ENCODE measurements around the gene IFT52.

DNA sequence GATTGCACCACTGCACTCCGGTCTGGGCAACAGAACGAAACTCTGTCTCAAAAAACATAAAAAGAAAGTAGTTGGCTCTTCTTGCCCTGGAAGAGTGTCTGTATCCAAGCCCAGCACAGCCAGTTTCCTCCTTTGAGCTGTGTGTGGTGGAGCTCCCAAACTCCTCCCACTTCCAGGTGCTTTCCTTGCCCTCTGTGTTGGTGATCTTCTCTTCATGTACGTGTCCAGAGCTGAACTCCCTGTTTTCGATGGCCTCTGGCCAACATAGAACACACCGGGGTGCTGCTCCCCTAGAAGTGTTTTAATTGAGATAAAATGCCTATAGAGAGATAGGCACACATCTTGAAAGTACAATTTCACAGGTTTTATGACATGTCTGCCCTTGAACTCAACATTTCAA lies 48.6 kb upstream of the IFT52 start:
- no peak for TF ChIP-seq POLR2A (IDR thresholded peaks at IDR 0.05; ENCODE audit: low read length)
- no peak for TF ChIP-seq RCOR1 (IDR thresholded peaks at IDR 0.05; ENCODE audit: low read depth, low read length)
- TF ChIP-seq, protein P1, sequence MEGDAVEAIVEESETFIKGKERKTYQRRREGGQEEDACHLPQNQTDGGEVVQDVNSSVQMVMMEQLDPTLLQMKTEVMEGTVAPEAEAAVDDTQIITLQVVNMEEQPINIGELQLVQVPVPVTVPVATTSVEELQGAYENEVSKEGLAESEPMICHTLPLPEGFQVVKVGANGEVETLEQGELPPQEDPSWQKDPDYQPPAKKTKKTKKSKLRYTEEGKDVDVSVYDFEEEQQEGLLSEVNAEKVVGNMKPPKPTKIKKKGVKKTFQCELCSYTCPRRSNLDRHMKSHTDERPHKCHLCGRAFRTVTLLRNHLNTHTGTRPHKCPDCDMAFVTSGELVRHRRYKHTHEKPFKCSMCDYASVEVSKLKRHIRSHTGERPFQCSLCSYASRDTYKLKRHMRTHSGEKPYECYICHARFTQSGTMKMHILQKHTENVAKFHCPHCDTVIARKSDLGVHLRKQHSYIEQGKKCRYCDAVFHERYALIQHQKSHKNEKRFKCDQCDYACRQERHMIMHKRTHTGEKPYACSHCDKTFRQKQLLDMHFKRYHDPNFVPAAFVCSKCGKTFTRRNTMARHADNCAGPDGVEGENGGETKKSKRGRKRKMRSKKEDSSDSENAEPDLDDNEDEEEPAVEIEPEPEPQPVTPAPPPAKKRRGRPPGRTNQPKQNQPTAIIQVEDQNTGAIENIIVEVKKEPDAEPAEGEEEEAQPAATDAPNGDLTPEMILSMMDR (IDR thresholded peaks at IDR 0.05): no peak
- no peak for TF ChIP-seq ZC3H11A (IDR thresholded peaks at IDR 0.05)
- TF ChIP-seq CEBPB (IDR thresholded peaks at IDR 0.05): no peak
- TF ChIP-seq, protein P2, sequence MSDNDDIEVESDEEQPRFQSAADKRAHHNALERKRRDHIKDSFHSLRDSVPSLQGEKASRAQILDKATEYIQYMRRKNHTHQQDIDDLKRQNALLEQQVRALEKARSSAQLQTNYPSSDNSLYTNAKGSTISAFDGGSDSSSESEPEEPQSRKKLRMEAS (IDR thresholded peaks at IDR 0.05): no peak
- TF ChIP-seq, protein P3, sequence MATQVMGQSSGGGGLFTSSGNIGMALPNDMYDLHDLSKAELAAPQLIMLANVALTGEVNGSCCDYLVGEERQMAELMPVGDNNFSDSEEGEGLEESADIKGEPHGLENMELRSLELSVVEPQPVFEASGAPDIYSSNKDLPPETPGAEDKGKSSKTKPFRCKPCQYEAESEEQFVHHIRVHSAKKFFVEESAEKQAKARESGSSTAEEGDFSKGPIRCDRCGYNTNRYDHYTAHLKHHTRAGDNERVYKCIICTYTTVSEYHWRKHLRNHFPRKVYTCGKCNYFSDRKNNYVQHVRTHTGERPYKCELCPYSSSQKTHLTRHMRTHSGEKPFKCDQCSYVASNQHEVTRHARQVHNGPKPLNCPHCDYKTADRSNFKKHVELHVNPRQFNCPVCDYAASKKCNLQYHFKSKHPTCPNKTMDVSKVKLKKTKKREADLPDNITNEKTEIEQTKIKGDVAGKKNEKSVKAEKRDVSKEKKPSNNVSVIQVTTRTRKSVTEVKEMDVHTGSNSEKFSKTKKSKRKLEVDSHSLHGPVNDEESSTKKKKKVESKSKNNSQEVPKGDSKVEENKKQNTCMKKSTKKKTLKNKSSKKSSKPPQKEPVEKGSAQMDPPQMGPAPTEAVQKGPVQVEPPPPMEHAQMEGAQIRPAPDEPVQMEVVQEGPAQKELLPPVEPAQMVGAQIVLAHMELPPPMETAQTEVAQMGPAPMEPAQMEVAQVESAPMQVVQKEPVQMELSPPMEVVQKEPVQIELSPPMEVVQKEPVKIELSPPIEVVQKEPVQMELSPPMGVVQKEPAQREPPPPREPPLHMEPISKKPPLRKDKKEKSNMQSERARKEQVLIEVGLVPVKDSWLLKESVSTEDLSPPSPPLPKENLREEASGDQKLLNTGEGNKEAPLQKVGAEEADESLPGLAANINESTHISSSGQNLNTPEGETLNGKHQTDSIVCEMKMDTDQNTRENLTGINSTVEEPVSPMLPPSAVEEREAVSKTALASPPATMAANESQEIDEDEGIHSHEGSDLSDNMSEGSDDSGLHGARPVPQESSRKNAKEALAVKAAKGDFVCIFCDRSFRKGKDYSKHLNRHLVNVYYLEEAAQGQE (IDR thresholded peaks at IDR 0.05): no peak
- TF ChIP-seq MAFK (IDR thresholded peaks at IDR 0.05; ENCODE audit: partially characterized antibody): no peak

Measured in A549 (cell line).